Measurements from ENCODE around the gene BCL2L14. TPM values are rescaled to one million over a fixed set of nuclear protein-coding genes. Genes with fewer than 3 reads are reported as not detected.

BCL2L14 gene
- total and polyA plus RNA-seq, 2 experiments from 2014 or later: 4.9 to 17.8 TPM

DNA sequence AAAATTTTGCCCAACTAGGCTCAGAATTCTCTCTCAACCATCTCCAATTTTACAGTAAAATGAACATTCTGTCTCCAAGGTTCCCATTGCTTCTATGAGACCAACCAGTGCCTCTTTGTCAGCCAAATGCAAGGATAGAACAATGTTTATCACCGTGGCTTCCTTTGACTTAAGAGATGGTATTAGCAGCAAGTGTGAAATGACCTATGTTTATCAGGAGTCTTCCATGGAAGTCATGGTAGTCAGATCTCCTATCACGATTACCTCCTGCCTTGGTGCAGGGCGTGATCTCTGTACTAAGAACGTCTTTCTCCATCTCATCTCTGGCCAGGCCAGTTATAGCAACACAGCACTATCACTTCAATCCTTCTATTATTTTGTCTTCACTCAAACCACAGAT lies 6.1 kb upstream of the BCL2L14 start:
- Histone ChIP-seq H3K27ac (no peak overlapping the region), H3K9me2 (replicated peaks; ENCODE audit: insufficient read depth) (no peaks in the 10 kb centered on the region), H3K4me1 (ENCODE audit: insufficient read depth) (peaks cover 10% of the 10 kb centered on the region), H3K9me3 (ENCODE audit: low read depth) (no peaks in the 10 kb centered on the region), H3K4me2 (no peak overlapping the region), H4K20me1 (ENCODE audit: insufficient read depth, poor library complexity, severe bottlenecking) (no peaks in the 10 kb centered on the region), H3K36me3 (replicated peaks; ENCODE audit: insufficient read depth, low read depth) (no peaks in the 10 kb centered on the region), H2AFZ (no peak overlapping the region), H3K79me2 (no peaks in the 10 kb centered on the region), H3K4me3 (no peak overlapping the region), H3K27me3 (no peaks in the 10 kb centered on the region)
- WGBS (ENCODE audit: low lambda C conversion rate, missing lambda C conversion rate): 73% methylated on average over 4 of the region's 4 CpGs
- TF ChIP-seq, protein P1, sequence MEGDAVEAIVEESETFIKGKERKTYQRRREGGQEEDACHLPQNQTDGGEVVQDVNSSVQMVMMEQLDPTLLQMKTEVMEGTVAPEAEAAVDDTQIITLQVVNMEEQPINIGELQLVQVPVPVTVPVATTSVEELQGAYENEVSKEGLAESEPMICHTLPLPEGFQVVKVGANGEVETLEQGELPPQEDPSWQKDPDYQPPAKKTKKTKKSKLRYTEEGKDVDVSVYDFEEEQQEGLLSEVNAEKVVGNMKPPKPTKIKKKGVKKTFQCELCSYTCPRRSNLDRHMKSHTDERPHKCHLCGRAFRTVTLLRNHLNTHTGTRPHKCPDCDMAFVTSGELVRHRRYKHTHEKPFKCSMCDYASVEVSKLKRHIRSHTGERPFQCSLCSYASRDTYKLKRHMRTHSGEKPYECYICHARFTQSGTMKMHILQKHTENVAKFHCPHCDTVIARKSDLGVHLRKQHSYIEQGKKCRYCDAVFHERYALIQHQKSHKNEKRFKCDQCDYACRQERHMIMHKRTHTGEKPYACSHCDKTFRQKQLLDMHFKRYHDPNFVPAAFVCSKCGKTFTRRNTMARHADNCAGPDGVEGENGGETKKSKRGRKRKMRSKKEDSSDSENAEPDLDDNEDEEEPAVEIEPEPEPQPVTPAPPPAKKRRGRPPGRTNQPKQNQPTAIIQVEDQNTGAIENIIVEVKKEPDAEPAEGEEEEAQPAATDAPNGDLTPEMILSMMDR (IDR thresholded peaks at IDR 0.05; ENCODE audit: poor library complexity): no peak
- TF ChIP-seq EZH2phosphoT487 (IDR thresholded peaks at IDR 0.05; ENCODE audit: low read depth, severe bottlenecking, unreplicated experiment) (no peak), EZH2 (IDR thresholded peaks at IDR 0.05; ENCODE audit: borderline replicate concordance) (no peak)
- DNase-seq (ENCODE audit: low spot score): no peak

DNA sequence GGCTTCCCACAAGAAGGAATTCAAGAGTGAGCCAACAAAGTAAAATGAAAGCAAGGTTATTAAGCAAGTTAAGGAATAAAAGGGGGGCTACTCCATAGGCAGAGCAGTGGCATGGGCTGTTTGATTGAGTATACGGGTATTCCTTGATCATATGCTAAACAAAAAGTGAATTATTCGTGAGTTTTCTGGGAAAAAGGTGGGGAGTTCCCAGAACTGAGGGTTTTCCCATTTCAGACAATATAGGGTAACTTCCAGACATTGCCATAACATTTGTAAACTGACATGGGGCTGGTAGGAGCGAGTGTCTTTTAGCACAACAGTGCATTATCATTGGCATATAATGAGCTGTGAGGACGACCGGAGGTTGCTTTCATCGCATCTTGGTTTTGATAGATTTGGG lies 2.0 kb upstream of the BCL2L14 start:
- no peak overlapping the region for H3K4me2 ChIP-seq
- H3K9me3 ChIP-seq (ENCODE audit: low read depth): no peaks in the 10 kb centered on the region
- no peak for TF ChIP-seq EZH2 (IDR thresholded peaks at IDR 0.05; ENCODE audit: borderline replicate concordance)
- no peak for TF ChIP-seq EZH2phosphoT487 (IDR thresholded peaks at IDR 0.05; ENCODE audit: low read depth, severe bottlenecking, unreplicated experiment)
- TF ChIP-seq, protein P1 (IDR thresholded peaks at IDR 0.05; ENCODE audit: poor library complexity): no peak
- H3K27me3 ChIP-seq: no peaks in the 10 kb centered on the region
- H3K36me3 ChIP-seq (replicated peaks; ENCODE audit: insufficient read depth, low read depth): no peaks in the 10 kb centered on the region
- no peak overlapping the region for H3K27ac ChIP-seq
- no peak for DNase-seq (ENCODE audit: low spot score)
- H3K4me1 ChIP-seq (ENCODE audit: insufficient read depth): peaks cover 13% of the 10 kb centered on the region
- 92% methylated on average over 6 of the region's 6 CpGs for WGBS (ENCODE audit: low lambda C conversion rate, missing lambda C conversion rate)
- no peaks in the 10 kb centered on the region for H4K20me1 ChIP-seq (ENCODE audit: insufficient read depth, poor library complexity, severe bottlenecking)
- H3K9me2 ChIP-seq (replicated peaks; ENCODE audit: insufficient read depth): no peaks in the 10 kb centered on the region
- H3K4me3 ChIP-seq: no peak overlapping the region
- peaks cover 6% of the 10 kb centered on the region for H3K79me2 ChIP-seq
- no peak overlapping the region for H2AFZ ChIP-seq

DNA sequence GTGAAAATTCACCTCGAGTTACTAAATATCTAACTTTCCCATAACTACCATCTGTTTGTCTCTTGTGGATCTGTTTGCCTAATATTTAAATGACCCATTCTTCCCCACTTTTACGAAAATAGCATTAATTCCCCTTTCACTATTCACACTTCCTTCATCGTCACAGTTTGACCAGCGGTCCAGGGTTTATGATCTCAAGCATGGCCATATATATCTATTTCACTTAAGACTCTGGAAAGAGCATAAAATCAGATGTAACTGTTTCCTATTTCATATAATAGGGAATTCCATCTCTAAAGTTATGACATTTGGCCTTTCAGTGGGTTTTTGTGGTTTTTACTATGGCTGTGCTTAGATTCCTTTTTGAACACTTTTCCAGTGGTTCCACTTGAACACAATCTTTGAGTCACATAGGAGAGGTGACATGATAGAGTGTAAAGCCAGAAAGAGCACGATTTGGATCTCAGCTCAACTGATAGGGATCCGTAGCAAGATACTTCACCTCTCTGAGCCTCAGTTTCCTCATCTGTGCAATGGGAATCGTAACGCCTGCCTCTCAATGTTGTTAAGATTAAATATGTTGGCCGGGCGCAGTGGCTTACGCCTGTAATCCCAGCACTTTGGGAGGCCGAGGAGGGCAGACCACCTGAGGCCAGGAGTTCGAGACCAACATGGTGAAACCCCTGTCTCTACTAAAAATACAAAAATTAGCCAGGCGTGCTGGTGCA lies 754 bp upstream of the BCL2L14 start:
- Histone ChIP-seq H3K9me3 (ENCODE audit: low read depth) (no peaks in the 10 kb centered on the region), H3K4me2 (peak overlapping the region; percentile 70), H4K20me1 (ENCODE audit: insufficient read depth, poor library complexity, severe bottlenecking) (no peaks in the 10 kb centered on the region), H3K27ac (peak overlapping the region; percentile 95), H2AFZ (no peak overlapping the region), H3K27me3 (no peaks in the 10 kb centered on the region), H3K9me2 (replicated peaks; ENCODE audit: insufficient read depth) (no peaks in the 10 kb centered on the region), H3K4me1 (ENCODE audit: insufficient read depth) (peaks cover 14% of the 10 kb centered on the region), H3K79me2 (peaks cover 8% of the 10 kb centered on the region), H3K36me3 (replicated peaks; ENCODE audit: insufficient read depth, low read depth) (no peaks in the 10 kb centered on the region), H3K4me3 (no peak overlapping the region)
- TF ChIP-seq EZH2 (IDR thresholded peaks at IDR 0.05; ENCODE audit: borderline replicate concordance) (no peak), EZH2phosphoT487 (IDR thresholded peaks at IDR 0.05; ENCODE audit: low read depth, severe bottlenecking, unreplicated experiment) (no peak)
- TF ChIP-seq, protein P1 (IDR thresholded peaks at IDR 0.05; ENCODE audit: poor library complexity): no peak
- DNase-seq (ENCODE audit: low spot score): no peak
- WGBS (ENCODE audit: low lambda C conversion rate, missing lambda C conversion rate): 93% methylated on average over 14 of the region's 14 CpGs

Data from hepatocyte (in vitro differentiated cells).